Type B pancreatic cell (in vitro differentiated cells): ENCODE data around the gene CNIH4. TPM values are rescaled to one million over a fixed set of nuclear protein-coding genes. Genes with fewer than 3 reads are reported as not detected.

Experiments
- DNase-seq: peaks from one replicate; pipeline ENCODE4 v3.0.0; 2021; ENCODE audit warnings: mixed read lengths; ENCODE audit not compliant: unreplicated experiment; ENCODE audit errors: extremely low spot score
- H3K27ac Mint-ChIP-seq: 2 replicates; pipeline ENCODE4 v1.8.0; 2021; ENCODE audit warnings: mild to moderate bottlenecking, mixed read lengths
- H3K27me3 Mint-ChIP-seq: 2 replicates; pipeline ENCODE4 v1.8.0; 2021; ENCODE audit warnings: mixed read lengths
- H3K36me3 Mint-ChIP-seq: 2 replicates; pipeline ENCODE4 v1.8.0; 2021; ENCODE audit warnings: mixed read lengths
- H3K4me1 Mint-ChIP-seq: one replicate; pipeline ENCODE4 v1.8.0; 2021; ENCODE audit warnings: mixed read lengths; ENCODE audit not compliant: unreplicated experiment
- H3K4me3 Mint-ChIP-seq: 2 replicates; pipeline ENCODE4 v1.8.0; 2021; ENCODE audit warnings: mild to moderate bottlenecking, mixed read lengths
- H3K9me3 Mint-ChIP-seq: 2 replicates; pipeline ENCODE4 v1.8.0; 2021; ENCODE audit warnings: mixed read lengths
- CTCF ChIP-seq: fragments of 200-600 bp; sonication (generic); conservative IDR thresholded peaks from 2 replicates; pipeline ENCODE4 v1.5.0; 2021; ENCODE audit warnings: antibody characterized with exemption, mild to moderate bottlenecking
- total RNA-seq: library from RNA; stranded (reverse); gene quantifications from 2 replicates; pipeline ENCODE4 v1.2.1, GENCODE V29; 2021; ENCODE audit warnings: low replicate concordance

The CNIH4 gene
- total RNA-seq, 1 donor from 2014 or later, result 59.3 TPM

GRCh38 chr1:224325959-224326358 is 30.7 kb upstream of the CNIH4 start:
- H3K27ac Mint-ChIP-seq, result no peak overlapping the region
- H3K27me3 Mint-ChIP-seq, result no peaks in the 10 kb centered on the region
- H3K36me3 Mint-ChIP-seq, result peaks cover 5% of the 10 kb centered on the region
- TF ChIP-seq CTCF, result no peak
- H3K4me1 Mint-ChIP-seq, result peaks cover 21% of the 10 kb centered on the region
- no peak overlapping the region for H3K4me3 Mint-ChIP-seq
- no peaks in the 10 kb centered on the region for H3K9me3 Mint-ChIP-seq
- no peak for DNase-seq

- Mint-ChIP-seq H3K36me3 (no peaks in the 10 kb centered on the region), H3K27me3 (no peaks in the 10 kb centered on the region), H3K4me3 (peak overlapping the region; percentile 84), H3K27ac (peak overlapping the region; percentile 48), H3K4me1 (peaks cover 21% of the 10 kb centered on the region), H3K9me3 (no peaks in the 10 kb centered on the region)
- no peak for TF ChIP-seq CTCF
- DNase-seq, result no peak
Measured at GRCh38 chr1:224328644-224329043, 28.0 kb upstream of the CNIH4 start.

- peak overlapping the region; percentile 97 for H3K4me3 Mint-ChIP-seq
- no peak for DNase-seq
- H3K27me3 Mint-ChIP-seq, result no peaks in the 10 kb centered on the region
- H3K27ac Mint-ChIP-seq, result peak overlapping the region; percentile 99
- no peaks in the 10 kb centered on the region for H3K36me3 Mint-ChIP-seq
- H3K9me3 Mint-ChIP-seq, result no peaks in the 10 kb centered on the region
- no peak for TF ChIP-seq CTCF
- H3K4me1 Mint-ChIP-seq, result peaks cover 21% of the 10 kb centered on the region
Measured at GRCh38 chr1:224329484-224329841, 27.2 kb upstream of the CNIH4 start.

GRCh38 chr1:224329842-224330753 is 26.6 kb upstream of the CNIH4 start, which contains the start of gene NVL:
NVL (minus strand) TSS chr1:224330172; CDS start chr1:224330127, 45 bp downstream.
- Mint-ChIP-seq H3K4me1 (peaks cover 21% of the 10 kb centered on the region), H3K27me3 (no peaks in the 10 kb centered on the region), H3K36me3 (no peaks in the 10 kb centered on the region), H3K9me3 (no peaks in the 10 kb centered on the region), H3K4me3 (peak within 1 kb of the TSS; percentile 97), H3K27ac (peak within 1 kb of the TSS; percentile 99)
- peak; percentile 88 for DNase-seq
- TF ChIP-seq CTCF, result no peak

- no peaks in the 10 kb centered on the region for H3K36me3 Mint-ChIP-seq
- TF ChIP-seq CTCF, result no peak
- peaks cover 21% of the 10 kb centered on the region for H3K4me1 Mint-ChIP-seq
- H3K9me3 Mint-ChIP-seq, result no peaks in the 10 kb centered on the region
- H3K4me3 Mint-ChIP-seq, result peak overlapping the region; percentile 97
- DNase-seq, result no peak
- peak overlapping the region; percentile 99 for H3K27ac Mint-ChIP-seq
- no peaks in the 10 kb centered on the region for H3K27me3 Mint-ChIP-seq
Measured at GRCh38 chr1:224331326-224331725, 25.4 kb upstream of the CNIH4 start.
